Measurements from ENCODE around the gene MAG.

Gene MAG

DNA sequence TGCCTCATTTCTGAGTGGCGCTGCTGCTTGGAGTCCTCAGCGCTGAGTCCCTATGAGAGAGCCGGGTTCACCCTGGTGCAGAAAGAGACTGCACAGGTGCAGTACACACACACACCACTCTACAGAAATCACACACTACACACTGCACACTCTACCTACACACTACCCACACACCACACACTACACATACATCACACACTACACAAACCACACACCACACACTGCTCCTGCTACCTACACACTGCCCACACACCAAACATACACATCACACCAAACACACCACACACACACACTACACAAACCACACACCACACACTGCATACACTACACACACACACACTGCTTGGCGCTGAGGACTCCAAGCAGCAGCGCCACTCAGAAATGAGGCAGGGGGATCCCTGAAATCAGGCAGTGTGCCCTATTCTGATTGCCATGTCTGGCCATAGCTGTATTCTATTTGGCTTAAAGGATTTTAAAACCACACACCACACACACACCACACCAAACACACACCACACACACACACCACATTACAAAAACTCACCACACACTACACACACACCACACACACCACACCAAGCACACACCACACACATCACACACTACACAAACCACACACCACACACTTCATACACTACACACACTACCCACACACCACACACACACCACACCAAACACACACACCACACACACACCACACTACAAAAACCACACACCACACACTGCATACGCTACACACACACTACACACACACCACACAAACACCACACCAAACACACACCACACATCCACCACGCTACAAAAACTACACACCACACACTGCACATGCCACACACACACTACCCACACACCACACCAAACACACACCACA lies 4.9 kb downstream of the MAG start (continued):
- no peak for TF ChIP-seq ZNF292 (tag by site-specific recombination; IDR thresholded peaks at IDR 0.05; ENCODE audit: borderline replicate concordance, low read depth)
- TF ChIP-seq ZNF148 (tag by site-specific recombination; IDR thresholded peaks at IDR 0.05; ENCODE audit: borderline replicate concordance), result peak; percentile 43; the same call in 1 of the 2 replicates
- TF ChIP-seq ZNF660 (tag by site-specific recombination; IDR thresholded peaks at IDR 0.05), result no peak
- peak; percentile 45; the same call in 1 of the 2 replicates for TF ChIP-seq ZBTB21 (tag by site-specific recombination; IDR thresholded peaks at IDR 0.05)
- TF ChIP-seq, protein P1, sequence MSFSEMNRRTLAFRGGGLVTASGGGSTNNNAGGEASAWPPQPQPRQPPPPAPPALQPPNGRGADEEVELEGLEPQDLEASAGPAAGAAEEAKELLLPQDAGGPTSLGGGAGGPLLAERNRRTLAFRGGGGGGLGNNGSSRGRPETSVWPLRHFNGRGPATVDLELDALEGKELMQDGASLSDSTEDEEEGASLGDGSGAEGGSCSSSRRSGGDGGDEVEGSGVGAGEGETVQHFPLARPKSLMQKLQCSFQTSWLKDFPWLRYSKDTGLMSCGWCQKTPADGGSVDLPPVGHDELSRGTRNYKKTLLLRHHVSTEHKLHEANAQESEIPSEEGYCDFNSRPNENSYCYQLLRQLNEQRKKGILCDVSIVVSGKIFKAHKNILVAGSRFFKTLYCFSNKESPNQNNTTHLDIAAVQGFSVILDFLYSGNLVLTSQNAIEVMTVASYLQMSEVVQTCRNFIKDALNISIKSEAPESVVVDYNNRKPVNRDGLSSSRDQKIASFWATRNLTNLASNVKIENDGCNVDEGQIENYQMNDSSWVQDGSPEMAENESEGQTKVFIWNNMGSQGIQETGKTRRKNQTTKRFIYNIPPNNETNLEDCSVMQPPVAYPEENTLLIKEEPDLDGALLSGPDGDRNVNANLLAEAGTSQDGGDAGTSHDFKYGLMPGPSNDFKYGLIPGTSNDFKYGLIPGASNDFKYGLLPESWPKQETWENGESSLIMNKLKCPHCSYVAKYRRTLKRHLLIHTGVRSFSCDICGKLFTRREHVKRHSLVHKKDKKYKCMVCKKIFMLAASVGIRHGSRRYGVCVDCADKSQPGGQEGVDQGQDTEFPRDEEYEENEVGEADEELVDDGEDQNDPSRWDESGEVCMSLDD (tag by site-specific recombination; IDR thresholded peaks at IDR 0.05), result peak; percentile 30; the same call in 1 of the 2 replicates
- TF ChIP-seq RBAK (tag by site-specific recombination; IDR thresholded peaks at IDR 0.05), result no peak
- 0 out of 2 replicates have a peak, but pooled peaks have one; percentile 78 for TF ChIP-seq ZNF837 (tag by site-specific recombination; IDR thresholded peaks at IDR 0.05)
- TF ChIP-seq IKZF3 (tag by site-specific recombination; IDR thresholded peaks at IDR 0.05), result no peak
- peak; percentile 19; the same call in 1 of the 2 replicates for TF ChIP-seq ZNF76 (tag by site-specific recombination; IDR thresholded peaks at IDR 0.05; ENCODE audit: borderline replicate concordance, low read depth)
- no peak for TF ChIP-seq ZFP3 (tag by site-specific recombination; IDR thresholded peaks at IDR 0.05; ENCODE audit: low read depth)
- TF ChIP-seq ZNF221 (tag by site-specific recombination; IDR thresholded peaks at IDR 0.05; ENCODE audit: borderline replicate concordance), result no peak
- TF ChIP-seq ZNF169 (tag by site-specific recombination; IDR thresholded peaks at IDR 0.05), result peak; percentile 8
- TF ChIP-seq, protein P2, sequence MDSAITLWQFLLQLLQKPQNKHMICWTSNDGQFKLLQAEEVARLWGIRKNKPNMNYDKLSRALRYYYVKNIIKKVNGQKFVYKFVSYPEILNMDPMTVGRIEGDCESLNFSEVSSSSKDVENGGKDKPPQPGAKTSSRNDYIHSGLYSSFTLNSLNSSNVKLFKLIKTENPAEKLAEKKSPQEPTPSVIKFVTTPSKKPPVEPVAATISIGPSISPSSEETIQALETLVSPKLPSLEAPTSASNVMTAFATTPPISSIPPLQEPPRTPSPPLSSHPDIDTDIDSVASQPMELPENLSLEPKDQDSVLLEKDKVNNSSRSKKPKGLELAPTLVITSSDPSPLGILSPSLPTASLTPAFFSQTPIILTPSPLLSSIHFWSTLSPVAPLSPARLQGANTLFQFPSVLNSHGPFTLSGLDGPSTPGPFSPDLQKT (IDR thresholded peaks at IDR 0.05; ENCODE audit: borderline replicate concordance, low read depth, low read length), result no peak
- TF ChIP-seq, protein P3, sequence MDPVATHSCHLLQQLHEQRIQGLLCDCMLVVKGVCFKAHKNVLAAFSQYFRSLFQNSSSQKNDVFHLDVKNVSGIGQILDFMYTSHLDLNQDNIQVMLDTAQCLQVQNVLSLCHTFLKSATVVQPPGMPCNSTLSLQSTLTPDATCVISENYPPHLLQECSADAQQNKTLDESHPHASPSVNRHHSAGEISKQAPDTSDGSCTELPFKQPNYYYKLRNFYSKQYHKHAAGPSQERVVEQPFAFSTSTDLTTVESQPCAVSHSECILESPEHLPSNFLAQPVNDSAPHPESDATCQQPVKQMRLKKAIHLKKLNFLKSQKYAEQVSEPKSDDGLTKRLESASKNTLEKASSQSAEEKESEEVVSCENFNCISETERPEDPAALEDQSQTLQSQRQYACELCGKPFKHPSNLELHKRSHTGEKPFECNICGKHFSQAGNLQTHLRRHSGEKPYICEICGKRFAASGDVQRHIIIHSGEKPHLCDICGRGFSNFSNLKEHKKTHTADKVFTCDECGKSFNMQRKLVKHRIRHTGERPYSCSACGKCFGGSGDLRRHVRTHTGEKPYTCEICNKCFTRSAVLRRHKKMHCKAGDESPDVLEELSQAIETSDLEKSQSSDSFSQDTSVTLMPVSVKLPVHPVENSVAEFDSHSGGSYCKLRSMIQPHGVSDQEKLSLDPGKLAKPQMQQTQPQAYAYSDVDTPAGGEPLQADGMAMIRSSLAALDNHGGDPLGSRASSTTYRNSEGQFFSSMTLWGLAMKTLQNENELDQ (tag by site-specific recombination; IDR thresholded peaks at IDR 0.05; ENCODE audit: low read depth), result no peak
- TF ChIP-seq ZNF354C (tag by site-specific recombination; IDR thresholded peaks at IDR 0.05; ENCODE audit: borderline replicate concordance, low read depth), result no peak
- TF ChIP-seq ZNF624 (tag by site-specific recombination; IDR thresholded peaks at IDR 0.05), result no peak
- no peak for TF ChIP-seq AEBP2 (tag by site-specific recombination; IDR thresholded peaks at IDR 0.05; ENCODE audit: borderline replicate concordance)
- no peak for TF ChIP-seq KLF17 (tag by site-specific recombination; IDR thresholded peaks at IDR 0.05)
- TF ChIP-seq ZNF2 (tag by site-specific recombination; IDR thresholded peaks at IDR 0.05), result peak; percentile 76
- TF ChIP-seq ZNF16 (tag by site-specific recombination; IDR thresholded peaks at IDR 0.05; ENCODE audit: low read depth), result no peak
- peak; percentile 81 for TF ChIP-seq ZNF473 (tag by site-specific recombination; IDR thresholded peaks at IDR 0.05)
- TF ChIP-seq ZBTB7A (tag by site-specific recombination; IDR thresholded peaks at IDR 0.05; ENCODE audit: low read depth), result peak; percentile 74; the same call in 1 of the 2 replicates
- TF ChIP-seq ZNF157 (tag by site-specific recombination; IDR thresholded peaks at IDR 0.05), result peak; percentile 47
- TF ChIP-seq, protein P4, sequence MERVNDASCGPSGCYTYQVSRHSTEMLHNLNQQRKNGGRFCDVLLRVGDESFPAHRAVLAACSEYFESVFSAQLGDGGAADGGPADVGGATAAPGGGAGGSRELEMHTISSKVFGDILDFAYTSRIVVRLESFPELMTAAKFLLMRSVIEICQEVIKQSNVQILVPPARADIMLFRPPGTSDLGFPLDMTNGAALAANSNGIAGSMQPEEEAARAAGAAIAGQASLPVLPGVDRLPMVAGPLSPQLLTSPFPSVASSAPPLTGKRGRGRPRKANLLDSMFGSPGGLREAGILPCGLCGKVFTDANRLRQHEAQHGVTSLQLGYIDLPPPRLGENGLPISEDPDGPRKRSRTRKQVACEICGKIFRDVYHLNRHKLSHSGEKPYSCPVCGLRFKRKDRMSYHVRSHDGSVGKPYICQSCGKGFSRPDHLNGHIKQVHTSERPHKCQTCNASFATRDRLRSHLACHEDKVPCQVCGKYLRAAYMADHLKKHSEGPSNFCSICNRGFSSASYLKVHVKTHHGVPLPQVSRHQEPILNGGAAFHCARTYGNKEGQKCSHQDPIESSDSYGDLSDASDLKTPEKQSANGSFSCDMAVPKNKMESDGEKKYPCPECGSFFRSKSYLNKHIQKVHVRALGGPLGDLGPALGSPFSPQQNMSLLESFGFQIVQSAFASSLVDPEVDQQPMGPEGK (tag by site-specific recombination; IDR thresholded peaks at IDR 0.05), result peak; percentile 54; the same call in 1 of the 2 replicates
